ENCODE results near the gene CAVIN3. TPM values are rescaled to one million over a fixed set of nuclear protein-coding genes. Genes with fewer than 3 reads are reported as not detected.

The CAVIN3 gene
- total RNA-seq, 2 experiments from 2014 or later, result 0.27 TPM; not detected in 1

DNA sequence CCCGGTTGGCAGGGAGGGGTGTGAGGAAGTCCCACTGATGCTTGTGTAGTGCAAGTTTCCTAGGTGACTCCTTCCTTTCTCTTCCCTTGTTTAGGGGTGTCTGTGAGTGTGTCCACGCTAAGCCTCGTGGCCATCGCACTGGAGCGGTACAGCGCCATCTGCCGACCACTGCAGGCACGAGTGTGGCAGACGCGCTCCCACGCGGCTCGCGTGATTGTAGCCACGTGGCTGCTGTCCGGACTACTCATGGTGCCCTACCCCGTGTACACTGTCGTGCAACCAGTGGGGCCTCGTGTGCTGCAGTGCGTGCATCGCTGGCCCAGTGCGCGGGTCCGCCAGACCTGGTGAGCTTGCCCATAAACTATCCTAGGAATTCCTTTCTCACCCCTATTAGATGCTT is 50.3 kb downstream of the CAVIN3 start:
- no peak for ATAC-seq (ENCODE audit: poor library complexity)
- H3K9me3 ChIP-seq (ENCODE audit: control insufficient read depth in 1 of 2, insufficient read depth in 1 of 2, low read length in 2 of 2), result peaks cover 0 to 7% of the 10 kb centered on the region in 2 experiments
- no peak overlapping the region for H3K27ac Mint-ChIP-seq
- TF ChIP-seq, protein P1, sequence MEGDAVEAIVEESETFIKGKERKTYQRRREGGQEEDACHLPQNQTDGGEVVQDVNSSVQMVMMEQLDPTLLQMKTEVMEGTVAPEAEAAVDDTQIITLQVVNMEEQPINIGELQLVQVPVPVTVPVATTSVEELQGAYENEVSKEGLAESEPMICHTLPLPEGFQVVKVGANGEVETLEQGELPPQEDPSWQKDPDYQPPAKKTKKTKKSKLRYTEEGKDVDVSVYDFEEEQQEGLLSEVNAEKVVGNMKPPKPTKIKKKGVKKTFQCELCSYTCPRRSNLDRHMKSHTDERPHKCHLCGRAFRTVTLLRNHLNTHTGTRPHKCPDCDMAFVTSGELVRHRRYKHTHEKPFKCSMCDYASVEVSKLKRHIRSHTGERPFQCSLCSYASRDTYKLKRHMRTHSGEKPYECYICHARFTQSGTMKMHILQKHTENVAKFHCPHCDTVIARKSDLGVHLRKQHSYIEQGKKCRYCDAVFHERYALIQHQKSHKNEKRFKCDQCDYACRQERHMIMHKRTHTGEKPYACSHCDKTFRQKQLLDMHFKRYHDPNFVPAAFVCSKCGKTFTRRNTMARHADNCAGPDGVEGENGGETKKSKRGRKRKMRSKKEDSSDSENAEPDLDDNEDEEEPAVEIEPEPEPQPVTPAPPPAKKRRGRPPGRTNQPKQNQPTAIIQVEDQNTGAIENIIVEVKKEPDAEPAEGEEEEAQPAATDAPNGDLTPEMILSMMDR (IDR thresholded peaks at IDR 0.05), result no peak
- ChIA-PET CTCF (no interaction called here), POLR2A (no interaction called here)
- intact Hi-C loops (cut with DNase I, micrococcal nuclease), result no loop called here
- no peak overlapping the region for H3K4me3 Mint-ChIP-seq
- peaks cover 2% of the 10 kb centered on the region for H3K4me1 ChIP-seq (ENCODE audit: insufficient read depth, low read length)
- peaks cover 70% of the 10 kb centered on the region for H3K27me3 Mint-ChIP-seq
- no peaks in the 10 kb centered on the region for H3K4me1 Mint-ChIP-seq (ENCODE audit: low read depth)
- no peaks in the 10 kb centered on the region for H3K36me3 ChIP-seq (ENCODE audit: insufficient read depth, low read length)
- H3K9me3 Mint-ChIP-seq, result no peaks in the 10 kb centered on the region
- H3K4me3 ChIP-seq (ENCODE audit: low read length), result no peak overlapping the region
- no peaks in the 10 kb centered on the region for H3K36me3 Mint-ChIP-seq (ENCODE audit: low read depth)
- peak in 2 of 14 experiments; percentile 15 to 34 for DNase-seq
- H3K27ac ChIP-seq (ENCODE audit: low read depth in 1 of 2, low read length in 2 of 2), result no peak overlapping the region
- H3K27me3 ChIP-seq (ENCODE audit: control insufficient read depth in 1 of 2, insufficient read depth in 2 of 2, low read length in 2 of 2), result peaks cover 9 to 16% of the 10 kb centered on the region in 2 experiments

Other genes with a start within 250 kb of the CAVIN3 start
- gene OR56B4, start 212.8 kb downstream of the CAVIN3 start, total RNA-seq, result not detected
- gene OR52B2, start 150.2 kb downstream of the CAVIN3 start, total RNA-seq, result not detected
- not detected for gene OR52W1, start 121.3 kb downstream of the CAVIN3 start, total RNA-seq
- not detected for gene C11orf42, start 114.9 kb downstream of the CAVIN3 start, total RNA-seq
- 10 to 100 TPM; 26.7 to 27.7 TPM for gene FHIP1B, start 85.9 kb downstream of the CAVIN3 start, total RNA-seq
- under 1 TPM in 1 of 2 experiments, not detected in 1; 0.16 TPM for gene CNGA4, start 81.4 kb downstream of the CAVIN3 start, total RNA-seq
- not detected for gene CCKBR, start 60.7 kb downstream of the CAVIN3 start, total RNA-seq
- 10 to 100 TPM; 70.9 to 75.0 TPM for gene SMPD1, start 70.0 kb upstream of the CAVIN3 start, total RNA-seq
- 100 to 1,000 TPM; 182 to 184 TPM for gene APBB1, start 98.6 kb upstream of the CAVIN3 start, total RNA-seq
- under 1 TPM; 0.52 to 0.87 TPM for gene HPX, start 120.5 kb upstream of the CAVIN3 start, total RNA-seq
- gene TRIM3, start 153.4 kb upstream of the CAVIN3 start, total RNA-seq, result 10 to 100 TPM; 16.4 to 16.6 TPM
- gene ARFIP2, start 160.8 kb upstream of the CAVIN3 start, total RNA-seq, result 10 to 100 TPM; 78.1 to 80.5 TPM
- 10 to 100 TPM; 68.5 to 68.6 TPM for gene TIMM10B, start 161.0 kb upstream of the CAVIN3 start, total RNA-seq
- 10 to 100 TPM; 44.1 to 46.8 TPM for gene DNHD1, start 176.8 kb upstream of the CAVIN3 start, total RNA-seq

Measured in CD4-positive, alpha-beta T cell (primary cell).